ENCODE results near the gene KBTBD7. TPM values are rescaled to one million over a fixed set of nuclear protein-coding genes. Genes with fewer than 3 reads are reported as not detected.
"Not testable (repeated sequence)": the region's sequence is repeated elsewhere in the genome, so short reads cannot be mapped to it uniquely, and the experiment has no call there.

KBTBD7 gene
- polyA plus RNA-seq, 3 donors: 1.6 to 2.5 (median 2.0) TPM

DNA sequence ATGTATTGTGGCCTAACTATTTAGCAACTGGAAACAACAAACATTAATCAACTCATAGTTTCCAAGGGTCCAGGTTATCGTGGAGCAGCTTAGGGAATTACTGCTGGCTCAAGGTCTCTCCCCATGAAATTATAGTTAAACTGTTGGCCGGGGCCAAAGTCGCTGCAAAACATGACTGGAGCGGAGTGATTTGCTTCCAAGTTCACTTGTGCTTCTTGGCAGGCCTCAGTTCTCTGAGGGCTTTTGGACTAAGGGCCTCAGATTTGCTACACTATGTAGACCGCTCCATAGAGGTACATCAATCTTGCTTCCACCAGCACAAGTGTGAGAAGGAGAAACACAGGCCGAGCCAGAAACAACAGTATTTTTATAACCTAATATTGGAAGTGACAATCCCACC, 9.4 kb upstream of the KBTBD7 start:
- WGBS, 3 donors: 78 to 95% (median 85%) methylated on average over 6 of the region's 6 CpGs
- H3K27ac ChIP-seq (ENCODE audit: low read depth, low read length): no peak overlapping the region

DNA sequence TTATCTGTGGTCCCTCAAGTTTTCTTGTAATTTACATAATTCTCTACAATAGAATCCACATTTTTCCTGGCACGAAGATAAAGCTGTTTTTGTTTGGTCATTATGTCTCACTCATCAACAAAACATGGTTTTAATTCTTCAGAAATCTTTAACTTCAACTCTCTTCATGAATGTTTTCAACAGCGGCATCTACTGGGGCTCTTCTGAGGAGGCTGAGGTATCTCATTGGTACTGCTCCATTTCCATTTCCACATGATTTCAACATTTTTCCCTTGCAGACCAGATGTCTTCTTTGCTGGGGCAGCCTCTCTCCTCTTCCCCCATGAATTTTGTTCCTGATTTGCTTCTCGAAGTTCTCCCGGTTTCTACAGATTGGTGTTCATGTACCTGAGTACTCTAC, 5.8 kb upstream of the KBTBD7 start:
- H3K27ac ChIP-seq (ENCODE audit: low read depth, low read length): no peak overlapping the region
- WGBS, 3 donors: 78 to 88% (median 79%) methylated on average over 4 of the region's 4 CpGs

DNA sequence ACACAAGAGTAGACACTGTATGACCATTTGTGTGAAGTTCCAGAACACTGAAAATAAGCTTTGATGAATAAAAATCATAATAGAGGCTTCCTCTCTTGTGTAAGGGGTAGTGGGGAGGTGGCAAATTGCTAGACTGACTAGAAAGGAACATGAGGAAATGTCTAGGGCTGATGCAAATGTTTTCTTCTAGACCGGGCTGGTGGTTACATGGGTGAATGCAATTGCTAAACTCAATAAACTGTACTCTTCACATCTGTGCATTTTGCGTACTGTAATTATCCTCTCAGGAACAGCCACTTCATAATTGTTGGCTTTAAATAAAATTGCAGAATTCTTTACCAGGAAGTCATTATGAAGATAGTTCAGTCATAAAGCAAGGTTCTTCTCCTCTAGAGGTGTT, 5.2 kb upstream of the KBTBD7 start:
- 58 to 86% (median 69%) methylated on average over 2 of the region's 2 CpGs for WGBS, 3 donors
- H3K27ac ChIP-seq (ENCODE audit: low read depth, low read length): no peak overlapping the region

DNA sequence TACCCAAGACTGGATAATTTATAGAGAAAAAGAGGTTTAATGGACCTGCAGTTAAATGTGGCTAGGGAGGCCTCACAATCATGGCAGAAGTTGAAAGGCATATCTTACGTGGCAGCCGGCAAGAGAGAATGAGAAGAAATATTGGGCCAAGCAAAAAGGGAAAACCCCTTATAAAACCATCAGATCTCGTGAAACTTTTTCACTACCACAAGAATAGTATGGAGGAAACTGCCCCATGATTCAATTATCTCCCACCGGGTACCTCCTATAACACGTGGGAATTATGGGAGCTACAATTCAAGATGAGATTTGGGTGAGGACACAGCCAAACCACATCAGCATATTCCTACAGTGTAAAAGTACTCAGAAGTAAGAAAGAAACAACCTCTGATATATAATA, 4.7 kb upstream of the KBTBD7 start:
- WGBS, 3 donors: 62 to 72% (median 71%) methylated on average over 5 of the region's 5 CpGs
- H3K27ac ChIP-seq (ENCODE audit: low read depth, low read length): no peak overlapping the region

DNA sequence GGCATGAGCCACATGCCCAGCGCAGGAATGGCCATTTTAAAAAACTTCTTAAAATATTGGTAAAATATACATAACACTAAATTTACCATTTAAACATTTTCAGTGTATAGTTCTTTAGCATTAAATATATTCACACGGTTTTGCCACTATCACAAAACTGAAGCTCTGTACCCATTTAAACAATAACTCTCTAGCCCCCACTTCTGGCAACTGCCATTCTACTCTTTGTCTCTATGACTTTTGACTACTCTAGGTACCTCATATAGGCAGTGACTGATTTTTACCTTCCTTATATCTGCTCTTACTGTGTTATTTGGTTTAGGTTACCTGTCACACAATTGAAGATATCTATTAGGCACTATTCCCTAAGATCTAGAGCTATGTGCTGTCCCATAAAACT, 2.3 kb upstream of the KBTBD7 start:
- no peak overlapping the region for H3K27ac ChIP-seq (ENCODE audit: low read depth, low read length)
- 65 to 73% (median 71%) methylated on average over 2 of the region's 2 CpGs for WGBS, 3 donors

DNA sequence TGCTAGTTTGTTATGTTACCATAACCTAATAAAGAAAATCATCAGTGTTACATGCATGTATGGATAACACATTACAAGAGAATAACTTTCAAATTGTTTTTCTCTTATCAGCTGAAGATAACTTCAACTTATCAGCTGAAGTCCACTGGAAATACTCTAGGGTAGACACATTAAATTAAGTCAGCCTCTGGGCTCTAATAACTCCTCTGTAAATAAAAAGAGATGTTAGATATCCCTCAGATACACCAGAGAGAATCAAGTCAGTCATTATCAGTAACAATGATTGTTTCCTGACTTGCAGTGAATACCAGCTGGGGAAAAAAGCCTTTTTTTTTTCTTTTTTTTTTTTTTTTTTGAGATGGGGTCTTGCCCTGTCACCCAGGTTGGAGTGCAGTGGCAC, 1.6 kb upstream of the KBTBD7 start:
- no peak overlapping the region for H3K27ac ChIP-seq (ENCODE audit: low read depth, low read length)

DNA sequence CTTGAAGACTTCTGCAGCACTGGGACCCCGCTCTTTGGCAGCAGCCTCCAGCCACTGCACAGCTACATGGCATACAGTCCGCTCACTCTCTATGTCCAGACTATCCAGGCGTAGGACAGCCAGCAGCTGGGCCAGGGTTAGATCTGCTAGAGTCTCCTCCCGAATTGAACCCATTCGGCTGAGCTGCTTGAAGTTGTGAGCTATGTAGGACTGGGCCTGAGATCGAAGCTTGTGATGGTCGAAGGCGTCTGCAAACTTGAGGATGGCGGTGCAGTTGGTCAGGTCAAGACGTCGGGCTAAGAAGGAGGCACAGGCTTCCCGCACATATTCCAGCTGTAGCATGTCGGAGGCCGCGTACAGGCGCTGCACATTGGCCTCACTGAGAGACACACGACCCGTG, 900 bp downstream of the KBTBD7 start:
- H3K27ac ChIP-seq (ENCODE audit: low read depth, low read length): no peak overlapping the region
- 92 to 98% (median 95%) methylated on average over 18 of the region's 18 CpGs for WGBS, 3 donors

DNA sequence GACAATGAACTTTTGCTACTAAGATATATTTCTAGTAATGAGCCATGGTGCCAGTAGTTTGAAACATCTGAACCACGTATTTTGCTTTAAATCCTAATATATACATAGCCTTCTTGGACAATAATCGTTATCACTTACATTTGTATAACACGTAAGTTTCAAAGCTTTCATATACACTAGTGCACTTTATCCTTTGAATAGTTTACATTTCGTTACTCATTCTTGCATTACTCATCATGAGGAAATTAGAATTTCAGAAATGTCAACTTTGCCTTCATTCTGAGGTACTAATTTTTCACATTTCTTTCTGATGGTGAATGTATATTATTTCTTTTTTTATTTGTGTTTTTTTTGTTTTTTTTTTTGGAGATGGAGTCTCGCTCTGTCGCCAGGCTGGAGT, 5.8 kb downstream of the KBTBD7 start:
- no peak overlapping the region for H3K27ac ChIP-seq (ENCODE audit: low read depth, low read length)
- 90 to 94% (median 92%) methylated on average over 6 of the region's 6 CpGs for WGBS, 3 donors

DNA sequence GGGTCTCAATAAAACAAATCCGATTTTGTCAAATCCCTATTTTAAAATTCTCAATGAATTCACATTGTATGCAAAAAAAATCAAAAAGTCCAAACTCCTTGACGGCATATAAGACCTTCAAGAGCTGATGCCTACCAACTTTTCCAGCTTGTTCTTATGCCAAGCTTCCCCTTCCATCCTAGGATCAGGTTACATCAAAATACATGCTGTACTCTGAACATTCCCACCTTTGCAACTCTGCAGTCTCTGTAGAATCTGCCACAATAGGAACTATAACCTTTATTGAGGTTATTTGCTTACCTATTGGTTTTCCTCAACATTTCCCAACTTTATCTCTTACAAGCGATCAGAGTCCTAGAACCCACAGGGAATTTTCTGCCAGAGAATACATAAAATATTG, 7.9 kb downstream of the KBTBD7 start:
- 90 to 92% (median 92%) methylated on average over 3 of the region's 3 CpGs for WGBS, 3 donors
- no peak overlapping the region for H3K27ac ChIP-seq (ENCODE audit: low read depth, low read length)

DNA sequence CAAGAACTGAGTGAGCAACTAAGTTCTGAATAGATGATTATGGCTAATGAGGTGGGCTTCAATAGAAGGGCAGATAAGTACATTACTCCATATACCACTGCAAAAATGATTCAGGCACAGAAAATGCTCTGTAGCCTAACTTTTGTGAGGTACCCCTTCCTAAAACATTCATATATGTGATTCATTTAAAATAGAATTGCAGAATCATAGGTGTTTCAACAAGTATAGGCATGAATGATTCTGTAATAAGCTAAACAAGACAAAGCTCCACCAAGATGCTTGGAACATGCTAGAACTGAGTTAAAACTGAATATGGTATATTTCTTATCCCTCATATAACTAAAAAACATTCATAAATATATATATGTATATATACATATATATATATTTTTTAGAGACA, 12.1 kb downstream of the KBTBD7 start:
- no peak overlapping the region for H3K27ac ChIP-seq (ENCODE audit: low read depth, low read length)

DNA sequence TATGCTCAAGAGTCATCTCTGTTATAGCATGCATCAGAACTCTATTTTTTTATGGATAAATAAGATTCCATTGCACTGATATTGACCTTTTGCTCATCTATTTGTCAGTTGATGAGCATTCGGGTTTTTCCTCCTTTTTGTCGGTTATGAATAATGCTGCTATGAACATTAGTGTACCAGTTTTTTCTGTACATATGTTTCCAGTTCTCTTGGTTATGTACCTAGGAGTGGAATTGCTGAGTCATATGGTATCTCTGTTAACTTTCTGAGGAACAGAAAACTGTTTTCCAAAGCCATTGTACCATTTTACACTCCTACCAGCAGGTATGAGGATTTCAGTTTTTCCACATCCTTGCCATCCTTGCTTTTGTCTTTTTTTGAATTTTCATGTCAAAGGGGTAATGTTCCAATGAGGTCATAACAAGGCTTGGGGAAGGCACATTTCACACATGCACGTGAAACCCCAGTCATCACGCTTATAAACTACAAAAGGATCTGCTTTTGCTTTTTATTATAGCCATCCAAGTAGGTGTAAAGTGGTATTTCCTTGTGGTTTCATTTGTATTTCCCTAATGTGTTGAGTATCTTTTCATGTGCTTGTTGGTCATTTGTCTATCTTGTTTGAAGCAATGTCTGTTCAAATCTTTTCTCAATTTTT, 14.6 kb downstream of the KBTBD7 start:
- 74 to 94% (median 88%) methylated on average over 4 of the region's 4 CpGs for WGBS, 3 donors
- no peak overlapping the region for H3K27ac ChIP-seq (ENCODE audit: low read depth, low read length)

DNA sequence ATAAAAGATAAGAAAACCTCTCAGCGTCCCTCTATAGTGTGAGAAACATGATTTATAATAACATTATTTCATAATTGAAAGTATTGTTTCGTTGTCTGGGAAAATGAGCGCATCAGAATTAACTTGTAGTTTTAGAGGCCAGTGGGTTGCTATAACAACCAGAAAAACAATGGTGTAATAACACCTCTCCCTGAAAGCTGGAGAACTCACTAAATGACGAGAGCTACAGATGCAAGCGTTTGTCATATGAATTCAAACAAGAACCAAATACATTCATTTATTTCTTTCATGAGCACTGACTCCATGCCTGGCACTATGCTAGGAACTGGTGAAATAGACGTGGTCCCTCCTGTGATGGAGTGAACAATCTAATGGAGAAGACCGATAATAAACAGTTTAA, 16.3 kb downstream of the KBTBD7 start:
- 56 to 84% (median 61%) methylated on average over 7 of the region's 7 CpGs for WGBS, 3 donors
- no peak overlapping the region for H3K27ac ChIP-seq (ENCODE audit: low read depth, low read length)

DNA sequence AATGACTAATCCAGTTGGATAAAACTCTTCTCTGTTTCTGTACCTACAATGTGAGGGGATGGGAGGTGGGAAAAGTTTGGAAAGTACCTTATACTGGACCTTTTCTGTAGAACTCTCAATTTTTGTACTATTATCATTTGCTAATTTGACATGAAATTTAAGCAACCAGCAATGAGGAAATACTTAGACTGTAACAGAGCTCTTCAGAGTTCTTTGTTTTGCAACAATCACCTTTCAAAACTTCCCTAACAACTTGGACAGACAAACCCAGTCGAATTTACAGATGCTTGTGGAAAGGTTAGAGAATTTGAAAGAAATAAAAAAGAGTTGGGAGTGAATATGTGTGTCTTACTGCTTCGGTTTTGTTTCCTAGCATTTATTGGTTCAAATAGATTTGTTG, 16.8 kb downstream of the KBTBD7 start:
- WGBS, 3 donors: 20 to 33% (median 22%) methylated on average over 2 of the region's 2 CpGs
- no peak overlapping the region for H3K27ac ChIP-seq (ENCODE audit: low read depth, low read length)

DNA sequence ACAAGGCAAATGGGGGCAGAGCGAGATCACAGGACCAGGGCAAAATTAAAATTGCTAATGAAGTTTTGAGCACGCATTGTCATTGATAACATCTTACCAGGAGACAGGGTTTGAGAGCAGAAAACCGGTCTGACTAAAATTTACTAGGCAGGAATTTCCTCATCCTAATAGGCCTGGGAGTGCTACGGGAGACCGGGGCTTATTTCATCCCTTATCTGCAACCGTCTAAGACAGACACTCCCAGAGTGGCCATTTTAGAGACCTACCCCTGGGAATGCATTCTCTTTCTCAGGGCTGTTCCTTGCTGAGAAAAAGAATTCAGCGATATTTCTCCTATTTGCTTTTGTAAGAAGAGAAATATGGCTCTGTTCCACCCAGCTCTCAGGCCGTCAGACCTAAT, 18.8 kb downstream of the KBTBD7 start:
- 88 to 93% (median 93%) methylated on average over 8 of the region's 8 CpGs for WGBS, 3 donors
- H3K27ac ChIP-seq (ENCODE audit: low read depth, low read length): not testable (repeated sequence)

DNA sequence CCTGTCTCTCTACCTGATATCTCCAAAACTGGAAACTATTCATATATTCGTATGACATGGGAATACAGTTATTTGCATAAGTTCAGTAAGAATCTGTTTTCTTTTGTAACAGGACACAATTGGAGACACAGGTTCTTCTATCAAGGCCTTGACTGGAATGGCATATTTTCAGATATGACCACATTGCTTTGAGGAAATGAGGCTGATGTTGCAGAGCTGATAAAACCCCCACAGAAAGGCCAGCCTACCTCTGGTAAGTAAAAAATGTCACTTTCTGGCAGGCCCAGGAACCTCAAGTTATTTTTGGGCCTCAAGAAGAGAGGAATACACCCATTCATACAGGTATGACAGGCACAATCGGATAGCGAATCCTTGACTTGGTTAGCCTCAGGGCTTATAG, 32.2 kb downstream of the KBTBD7 start:
- no peak overlapping the region for H3K27ac ChIP-seq (ENCODE audit: low read depth, low read length)
- 90 to 97% (median 95%) methylated on average over 3 of the region's 3 CpGs for WGBS, 3 donors

DNA sequence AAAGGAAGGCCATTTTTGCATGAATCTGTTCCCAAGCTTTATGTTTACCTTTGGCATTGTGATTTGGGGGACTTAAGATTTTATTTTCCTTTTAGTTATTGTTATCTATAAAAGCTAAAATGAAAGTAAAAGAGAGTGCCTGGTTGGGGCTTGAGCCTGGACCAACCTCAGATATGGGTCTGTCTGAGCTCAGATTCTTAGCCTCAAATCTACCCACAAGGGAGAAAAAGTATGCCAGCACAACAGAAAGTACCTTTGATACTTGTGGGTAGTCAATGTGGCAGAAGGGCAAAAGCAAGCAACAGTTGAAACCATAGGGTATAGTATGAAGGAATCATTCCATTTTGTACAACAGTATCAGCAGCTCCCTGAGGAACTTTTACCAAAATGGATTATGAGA, 35.2 kb downstream of the KBTBD7 start:
- H3K27ac ChIP-seq (ENCODE audit: low read depth, low read length): no peak overlapping the region

DNA sequence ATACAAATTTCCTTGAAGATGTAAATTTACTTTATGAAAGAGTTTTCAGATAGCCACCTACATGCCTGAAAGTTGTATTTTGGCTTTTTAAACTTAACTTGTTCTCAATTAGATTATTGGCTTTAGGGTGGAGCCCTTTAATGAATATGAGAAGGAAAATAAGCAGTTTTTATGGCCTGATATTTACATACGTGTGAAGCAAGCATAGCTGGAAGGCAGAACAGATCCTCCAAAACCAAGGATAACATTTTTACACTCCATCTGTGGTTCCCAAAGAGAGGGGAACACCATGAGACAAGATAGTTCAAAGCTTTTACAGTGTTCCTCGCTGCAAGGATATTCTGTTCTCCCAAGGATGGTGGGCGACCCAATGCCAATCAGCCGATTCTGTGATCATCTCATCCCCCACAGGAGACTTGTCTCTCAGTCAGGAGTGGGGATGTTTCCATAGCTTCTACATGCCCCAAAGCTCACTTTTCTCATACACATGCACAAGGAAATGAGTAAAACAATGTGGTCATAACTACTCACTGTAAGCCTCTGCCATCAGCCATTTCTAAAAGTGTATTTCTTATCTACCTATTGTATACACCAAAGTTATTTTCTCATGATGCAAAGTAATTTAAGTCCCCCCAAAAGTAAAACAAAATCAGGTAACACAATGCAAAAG, 37.2 kb downstream of the KBTBD7 start:
- no peak overlapping the region for H3K27ac ChIP-seq (ENCODE audit: low read depth, low read length)
- 91 to 100% (median 97%) methylated on average over 4 of the region's 4 CpGs for WGBS, 3 donors

DNA sequence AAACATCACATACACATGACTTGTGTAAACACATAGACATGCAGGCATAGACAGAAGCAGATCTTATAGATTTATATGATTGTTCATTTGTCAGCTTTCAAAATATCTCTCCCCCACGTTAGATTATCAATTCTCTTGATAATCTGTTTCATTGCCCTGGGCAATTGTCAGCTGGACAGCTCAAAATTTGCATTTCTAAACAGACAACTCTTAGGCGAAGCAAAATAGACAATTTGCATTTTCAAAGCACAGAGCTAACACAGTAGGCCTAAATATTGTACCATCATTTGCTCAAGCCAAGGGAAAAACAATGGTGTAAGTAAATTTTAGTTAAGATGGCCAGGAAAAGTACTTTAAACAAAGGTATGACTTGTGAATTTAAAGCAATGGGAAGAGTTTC, 37.7 kb downstream of the KBTBD7 start:
- H3K27ac ChIP-seq (ENCODE audit: low read depth, low read length): no peak overlapping the region
- WGBS, 3 donors: 73 to 78% (median 78%) methylated on average over 2 of the region's 2 CpGs

DNA sequence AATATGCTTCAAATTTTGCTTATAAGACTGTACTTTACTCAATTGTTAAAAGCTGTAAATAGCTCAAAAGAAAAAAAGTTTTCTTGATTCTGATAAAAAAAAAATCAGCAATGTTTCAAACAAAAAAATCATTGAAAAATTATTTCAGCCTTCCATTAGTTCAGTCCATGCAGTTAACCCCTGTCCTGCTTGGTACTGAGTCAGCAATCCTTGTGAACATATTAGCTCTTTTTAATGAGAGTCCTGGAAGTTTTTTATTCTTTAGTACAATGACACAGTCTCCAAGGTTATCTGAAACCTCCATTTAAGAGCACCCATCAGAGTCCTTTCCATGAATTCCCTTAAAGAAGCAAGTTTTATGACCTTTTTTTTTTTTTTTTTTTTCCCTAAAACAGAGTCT, 40.3 kb downstream of the KBTBD7 start:
- no peak overlapping the region for H3K27ac ChIP-seq (ENCODE audit: low read depth, low read length)

DNA sequence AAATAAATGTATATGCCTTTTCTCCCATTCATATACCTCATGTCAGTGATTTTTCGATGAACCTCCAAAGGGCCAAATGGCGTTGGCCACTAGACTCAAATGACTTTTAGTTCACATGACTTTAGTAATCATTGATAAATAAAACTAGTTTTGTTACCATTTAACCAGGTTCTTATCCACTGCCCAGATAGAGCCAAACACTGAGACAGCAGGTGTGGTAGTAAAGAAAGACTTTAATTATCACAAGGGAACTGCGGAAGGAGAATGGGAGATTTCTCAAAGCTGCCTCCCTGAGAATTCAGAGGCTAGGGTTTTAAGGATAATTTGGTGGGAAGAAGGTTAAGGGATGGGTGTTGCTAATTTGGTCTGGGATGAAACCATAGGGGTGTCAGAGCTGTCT, 42.4 kb downstream of the KBTBD7 start:
- WGBS, 3 donors: 98 to 99% (median 98%) methylated on average over 3 of the region's 3 CpGs
- H3K27ac ChIP-seq (ENCODE audit: low read depth, low read length): no peak overlapping the region

DNA sequence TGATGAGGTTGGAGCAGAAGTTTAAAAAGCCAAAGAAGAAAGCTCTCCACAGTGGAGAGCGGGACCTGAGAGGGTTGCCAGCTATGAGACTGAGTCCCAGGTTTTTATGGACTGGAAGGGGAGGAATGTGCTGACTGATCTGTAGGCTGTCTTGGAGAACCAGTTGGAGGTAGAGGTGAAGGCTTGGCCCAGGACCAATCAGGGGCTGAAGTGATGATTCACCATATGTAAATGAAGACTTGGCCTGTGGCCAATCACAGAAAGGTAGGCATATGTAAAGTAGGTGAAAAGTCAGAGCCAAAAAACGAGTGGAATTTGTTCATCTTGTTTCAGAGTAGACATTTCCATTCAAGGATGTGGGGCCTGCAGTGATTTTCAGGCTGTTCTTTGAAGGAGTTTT, 44.3 kb downstream of the KBTBD7 start:
- no peak overlapping the region for H3K27ac ChIP-seq (ENCODE audit: low read depth, low read length)
- 86 to 89% (median 87%) methylated on average over 2 of the region's 2 CpGs for WGBS, 3 donors

All from adipose tissue (tissue), 3 donors.